ENCODE measurements around the gene RPRD1A.

GRCh38 chr18:36015629-36016028 is 51.7 kb downstream of the RPRD1A start:
- TF ChIP-seq CTCF (IDR thresholded peaks at IDR 0.05), result no peak
- no peak for TF ChIP-seq POLR2A (IDR thresholded peaks at IDR 0.05)

Data from vagina (tissue), 2 donors.